Measurements from ENCODE around the gene MACC1.
"Not testable (repeated sequence)": the region's sequence is repeated elsewhere in the genome, so short reads cannot be mapped to it uniquely, and the experiment has no call there.

MACC1 gene

DNA sequence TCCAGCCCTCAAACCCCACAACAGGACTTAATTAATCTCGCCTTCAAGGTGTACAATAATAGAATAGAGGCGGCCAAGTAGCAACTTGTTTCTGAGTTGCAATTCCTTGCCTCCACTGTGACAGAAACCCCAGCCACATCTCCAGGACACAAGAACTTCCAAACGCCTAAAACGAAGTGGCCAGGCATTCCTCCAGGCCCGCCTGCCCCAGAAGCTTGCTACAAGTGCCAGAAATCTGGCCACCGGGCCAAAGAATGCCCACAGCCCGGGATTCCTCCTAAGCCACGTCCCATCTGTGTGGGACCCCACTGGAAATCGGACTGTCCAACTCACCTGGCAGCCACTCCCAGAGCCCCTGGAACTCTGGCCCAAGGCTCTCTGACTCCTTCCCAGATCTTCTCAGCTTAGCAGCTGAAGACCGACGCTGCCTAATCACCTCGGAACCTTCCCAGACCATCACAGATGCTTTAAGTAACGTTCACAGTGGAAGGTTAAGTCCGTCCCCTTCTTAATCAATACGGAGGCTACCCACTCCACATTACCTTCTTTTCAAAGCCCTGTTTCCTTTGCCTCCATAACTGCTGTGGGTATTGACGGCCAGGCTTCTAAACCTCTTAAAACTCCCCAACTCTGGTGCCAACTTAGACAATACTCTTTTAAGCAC, 94.4 kb downstream of the MACC1 start:
- DNase-seq, result not testable (repeated sequence)

DNA sequence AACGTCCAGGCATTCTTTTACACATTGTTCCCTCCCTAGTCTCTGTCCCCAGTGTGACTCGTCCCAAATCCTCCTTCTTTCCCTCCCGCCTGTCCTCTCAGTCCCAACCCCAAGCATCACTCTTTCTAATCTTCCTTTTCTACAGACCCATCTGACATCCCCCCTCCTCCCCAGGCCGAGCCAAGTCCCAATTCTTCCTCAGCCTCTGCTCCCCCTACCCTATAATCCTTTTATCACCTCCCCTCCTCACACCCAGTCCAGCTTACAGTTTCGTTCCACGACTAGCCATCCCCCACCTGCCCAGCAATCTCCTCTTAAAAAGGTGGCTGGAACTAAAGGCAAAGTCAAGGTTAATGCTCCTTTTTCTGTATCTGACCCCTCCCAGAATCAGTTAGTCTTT, 95.1 kb downstream of the MACC1 start:
- DNase-seq, result no peak

DNA sequence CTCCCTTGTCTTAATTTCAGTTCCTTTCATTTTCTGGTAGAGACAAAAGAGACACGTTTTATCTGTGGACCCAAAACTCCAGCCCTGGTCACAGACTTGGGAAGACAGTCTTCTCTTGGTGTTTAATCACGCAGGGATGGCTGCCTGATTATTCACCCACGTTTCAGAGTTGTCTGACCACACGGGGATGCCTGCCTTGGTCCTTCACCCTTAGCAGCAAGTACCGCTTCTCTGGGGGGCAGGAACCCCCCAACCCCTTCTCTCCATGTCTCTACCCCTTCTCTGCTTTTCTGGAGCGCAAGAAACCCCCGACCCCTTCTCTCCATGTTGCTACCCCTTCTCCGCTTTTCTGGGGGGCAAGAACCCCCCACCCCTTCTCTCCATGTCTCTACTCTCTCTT, 95.8 kb downstream of the MACC1 start:
- no peak for DNase-seq

DNA sequence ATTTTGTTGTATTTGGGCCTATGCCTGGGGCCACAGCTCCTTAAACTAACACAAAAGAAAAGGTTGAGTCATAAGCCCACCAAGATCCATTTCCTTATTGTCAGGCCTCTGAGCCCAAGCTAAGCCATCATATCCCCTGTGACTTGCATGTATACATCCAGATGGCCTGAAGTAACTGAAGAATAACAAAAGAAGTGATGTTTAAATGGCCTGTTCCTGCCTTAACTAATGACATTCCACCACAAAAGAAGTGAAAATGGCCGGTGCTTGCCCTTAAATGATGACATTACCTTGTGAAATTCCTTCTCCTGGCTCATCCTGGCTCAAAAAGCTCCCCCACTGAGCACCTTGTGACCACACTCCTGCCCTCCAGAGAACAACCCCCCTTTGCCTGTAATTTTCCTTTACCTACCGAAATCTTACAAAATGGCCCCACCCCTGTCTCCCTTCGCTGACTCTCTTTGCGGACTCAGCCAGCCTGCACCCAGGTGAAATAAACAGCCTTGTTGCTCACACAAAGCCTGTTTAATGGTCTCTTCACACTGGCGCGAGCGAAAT, 96.5 kb downstream of the MACC1 start:
- DNase-seq, result not testable (repeated sequence)

DNA sequence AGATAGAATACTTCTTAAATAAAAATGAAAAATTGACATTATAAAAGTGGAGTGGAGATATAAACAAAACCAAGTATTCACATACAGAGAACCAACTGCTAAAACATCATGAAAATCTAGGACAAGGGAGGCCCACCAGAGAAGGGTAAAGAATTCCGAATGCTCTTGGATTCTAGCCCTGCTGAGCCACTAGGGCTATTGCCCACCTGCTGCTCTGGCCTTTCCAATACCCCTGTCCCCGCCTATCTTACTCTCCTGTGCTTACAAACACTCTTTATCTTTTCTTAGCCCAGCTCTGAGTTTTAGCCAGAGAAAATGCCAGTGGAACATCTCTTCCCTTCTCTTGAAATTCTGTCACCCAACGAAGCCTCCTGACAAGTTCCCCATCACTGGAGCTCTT, 100.3 kb downstream of the MACC1 start:
- DNase-seq, result no peak

DNA sequence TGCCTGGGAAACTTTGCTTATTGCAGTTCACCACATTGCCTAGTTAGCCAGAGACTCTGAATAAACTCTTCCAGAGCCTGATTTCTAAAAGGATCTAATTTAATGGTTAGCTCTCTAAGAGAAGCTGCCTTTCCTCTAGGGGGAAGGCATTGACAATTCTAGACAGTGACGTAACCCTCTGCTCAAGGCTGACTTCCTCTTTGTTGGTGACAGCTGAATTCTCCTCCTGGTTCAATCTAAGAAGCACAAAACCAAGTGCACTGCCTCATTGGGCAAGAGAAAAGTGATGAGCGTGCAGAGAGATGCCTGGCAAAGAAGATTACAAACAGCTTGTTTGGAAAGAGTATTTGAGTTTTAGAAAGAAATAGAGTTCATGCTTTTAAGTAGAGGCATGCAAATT, 102.7 kb downstream of the MACC1 start:
- DNase-seq, result no peak

DNA sequence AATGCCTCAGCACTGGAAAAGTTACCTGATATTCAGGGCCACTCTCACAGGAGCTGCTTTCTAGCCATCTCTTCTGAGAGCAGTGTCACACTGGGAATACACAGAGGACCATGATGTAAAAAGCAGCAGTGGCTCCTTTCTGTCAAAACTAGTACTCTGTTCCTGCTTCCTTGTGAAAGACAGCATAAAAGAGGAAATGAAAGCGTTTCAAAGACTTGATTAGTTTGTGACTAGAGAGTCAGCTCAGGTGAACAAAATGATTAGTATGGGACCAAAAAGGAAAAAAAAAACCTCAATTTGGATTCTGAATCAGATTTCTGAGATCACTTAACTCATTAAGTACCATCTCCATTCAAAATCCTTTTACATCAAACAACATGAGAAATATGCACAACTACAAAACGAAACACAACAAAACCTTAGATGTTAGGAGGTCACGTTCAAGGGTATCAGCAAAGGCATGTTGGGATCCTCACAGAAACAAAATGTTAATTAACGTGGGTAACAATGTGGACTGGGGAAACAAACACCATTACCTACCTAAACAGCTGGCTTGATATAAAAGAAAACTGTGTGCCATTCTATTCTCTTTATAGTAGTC, 103.7 kb downstream of the MACC1 start:
- DNase-seq, result no peak

DNA sequence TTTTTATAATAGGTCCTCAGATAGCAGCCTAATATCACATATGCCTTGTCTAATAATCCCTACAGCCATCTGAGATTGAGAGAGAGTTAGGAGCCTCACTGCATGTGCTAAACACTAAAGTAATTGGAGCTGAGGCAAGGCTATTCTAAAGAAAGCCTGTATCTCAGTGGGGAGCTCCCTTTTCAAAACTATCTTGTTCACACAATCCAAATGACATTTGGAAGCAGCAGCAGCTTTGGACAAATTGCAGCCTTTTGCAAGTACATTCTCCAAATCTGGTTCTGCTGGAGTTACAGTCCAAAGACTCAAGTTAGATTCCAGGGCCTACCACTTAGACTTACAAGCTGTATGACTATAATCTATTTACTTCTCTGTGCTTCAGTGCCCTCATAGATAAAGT, 104.5 kb downstream of the MACC1 start:
- peak in 1 of 3 experiments; percentile 46 for DNase-seq

DNA sequence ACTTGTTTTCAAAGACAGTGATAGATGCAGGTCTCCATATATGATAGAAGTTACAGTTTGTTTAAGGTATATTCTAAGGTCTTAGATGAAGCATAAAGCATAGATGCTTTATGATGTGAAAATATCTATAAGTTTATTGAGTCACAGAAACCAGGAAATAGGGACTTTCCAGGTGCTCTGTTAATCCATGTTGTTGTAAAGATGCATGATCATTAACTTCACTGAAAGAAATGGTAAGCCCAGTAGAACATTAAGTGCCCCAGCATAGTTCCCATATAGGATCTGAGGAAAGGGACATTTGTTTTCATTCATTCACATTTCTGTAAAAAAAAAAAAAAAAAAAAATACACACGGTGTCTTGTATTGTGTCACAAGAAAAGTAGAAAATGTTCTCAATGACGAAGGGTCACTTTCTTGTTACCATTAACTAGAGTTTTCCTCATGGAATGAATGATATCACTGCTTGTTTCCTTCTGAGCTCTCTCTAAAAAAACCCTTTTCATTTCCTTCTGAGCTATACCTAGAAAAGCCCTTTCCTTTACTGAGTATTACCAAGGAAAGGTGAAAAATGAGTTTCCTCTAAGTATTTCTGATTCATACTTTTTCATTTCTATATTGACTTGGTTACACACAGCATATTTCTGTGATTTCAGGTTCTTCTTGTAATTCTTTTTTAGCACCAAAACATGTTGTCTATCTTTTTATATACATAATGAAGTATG, 105.2 kb downstream of the MACC1 start:
- no peak for DNase-seq

DNA sequence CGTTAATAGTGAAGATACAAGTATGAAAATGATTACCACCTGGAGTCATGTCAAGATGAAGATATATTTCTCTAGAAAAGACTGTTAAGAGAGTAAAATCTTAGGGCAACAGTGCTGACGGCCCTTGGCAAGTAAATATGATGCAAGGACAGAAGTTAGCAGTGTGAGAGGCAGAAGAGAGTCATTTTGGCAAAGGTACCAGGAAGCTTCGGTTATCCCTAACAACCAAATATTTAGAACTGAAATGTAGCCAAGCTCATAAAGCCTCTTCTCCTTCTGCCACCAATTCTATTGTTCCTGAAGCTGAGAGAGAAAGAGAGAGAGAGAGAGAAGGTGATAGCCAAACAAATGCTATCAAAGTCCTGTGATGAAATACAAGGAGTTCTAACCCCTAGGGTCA, 109.6 kb downstream of the MACC1 start:
- no peak for DNase-seq

DNA sequence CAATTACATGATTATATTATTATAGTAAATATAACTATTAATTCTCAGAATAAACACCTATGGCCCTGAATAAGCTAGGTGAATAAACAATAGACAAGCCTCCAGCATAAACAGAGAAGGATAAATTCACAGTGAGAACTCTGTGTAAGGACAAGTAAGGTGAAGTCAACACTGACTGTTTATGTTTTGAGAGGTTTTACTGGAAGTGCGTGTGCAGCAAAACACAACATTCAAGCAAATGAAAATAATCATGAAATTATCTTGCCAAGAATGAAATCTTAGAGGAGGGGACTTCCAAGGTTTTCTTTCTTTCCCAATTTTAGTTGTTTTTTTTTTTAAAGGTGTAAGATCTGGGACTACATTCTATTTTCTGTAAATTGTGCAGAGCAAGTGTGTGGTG, 112.5 kb downstream of the MACC1 start:
- no peak for DNase-seq

DNA sequence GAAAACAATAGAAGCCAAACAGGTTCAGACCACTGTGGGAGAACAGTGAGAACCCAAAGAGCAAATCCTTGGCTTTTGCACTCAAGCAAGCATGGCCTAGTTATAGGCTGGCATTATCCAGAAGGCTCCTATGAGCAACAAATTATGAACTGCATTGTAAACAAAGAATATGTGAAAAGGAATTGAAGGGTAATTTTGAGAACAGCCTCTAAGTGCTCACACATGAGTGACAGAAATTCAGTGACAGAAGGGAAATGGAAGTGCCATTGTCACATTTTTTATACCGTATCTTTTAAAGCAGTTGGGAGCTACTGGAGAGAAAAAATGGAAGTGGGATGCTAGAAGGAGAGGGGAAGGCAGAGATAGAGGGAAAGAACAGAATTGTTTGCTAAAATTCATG, 114.2 kb downstream of the MACC1 start:
- peak in 1 of 3 experiments; percentile 42 for DNase-seq

DNA sequence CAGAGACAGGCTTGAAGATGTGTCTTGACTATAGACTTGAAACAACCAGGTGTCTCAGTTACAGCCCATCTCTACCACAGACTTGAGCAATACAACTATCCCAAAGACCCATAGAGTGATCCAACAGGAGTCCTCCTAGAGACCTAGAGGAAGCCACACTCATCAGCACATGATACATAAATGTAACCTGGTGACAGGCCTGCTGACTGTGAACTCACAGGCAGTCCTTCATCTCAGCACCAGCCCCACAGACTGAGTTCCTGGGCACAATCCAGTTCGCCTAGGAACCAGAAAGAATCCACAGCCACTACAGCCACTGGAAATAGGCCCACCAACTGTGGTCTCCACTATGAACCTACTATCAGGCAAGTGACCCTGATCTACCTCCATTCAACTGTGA, 121.3 kb downstream of the MACC1 start:
- DNase-seq, result no peak

DNA sequence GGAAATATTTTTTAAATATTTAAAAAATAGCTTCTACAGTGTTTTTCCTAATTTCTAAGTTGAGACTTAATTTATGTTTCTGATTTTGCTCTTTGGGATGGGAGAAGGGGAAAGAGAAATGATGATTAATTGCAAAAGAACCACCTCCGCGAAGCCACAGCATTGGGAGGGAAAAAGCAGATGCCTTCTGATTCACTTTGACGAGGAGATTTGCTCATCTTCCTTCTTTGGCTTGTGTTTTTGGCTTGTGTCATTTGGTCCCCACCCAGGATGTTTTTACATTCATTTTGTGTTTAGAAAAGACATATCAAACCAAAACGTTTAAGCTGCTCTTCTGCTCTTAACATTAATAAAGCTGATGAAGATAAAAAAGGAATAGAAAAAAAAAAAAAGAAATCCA, 121.7 kb downstream of the MACC1 start:
- DNase-seq, result no peak

DNA sequence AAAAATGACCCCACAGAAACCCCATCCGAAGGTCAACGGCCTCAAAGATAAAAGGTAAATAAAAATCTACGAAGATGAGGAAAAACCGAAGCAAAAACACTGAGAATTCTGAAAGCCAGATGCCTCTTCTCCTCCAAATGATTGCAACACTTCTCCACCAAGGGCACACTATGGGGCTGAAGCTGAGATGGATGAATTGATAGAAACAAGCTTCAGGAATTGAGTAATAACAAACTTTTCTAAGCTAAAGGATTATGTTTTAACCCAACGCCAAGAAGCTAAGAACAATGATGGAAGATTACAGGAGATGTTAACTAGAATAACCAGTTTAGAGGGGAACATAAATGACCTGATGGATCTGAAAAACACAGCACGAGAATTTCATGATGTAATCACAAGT, 127.8 kb downstream of the MACC1 start:
- DNase-seq, result no peak

DNA sequence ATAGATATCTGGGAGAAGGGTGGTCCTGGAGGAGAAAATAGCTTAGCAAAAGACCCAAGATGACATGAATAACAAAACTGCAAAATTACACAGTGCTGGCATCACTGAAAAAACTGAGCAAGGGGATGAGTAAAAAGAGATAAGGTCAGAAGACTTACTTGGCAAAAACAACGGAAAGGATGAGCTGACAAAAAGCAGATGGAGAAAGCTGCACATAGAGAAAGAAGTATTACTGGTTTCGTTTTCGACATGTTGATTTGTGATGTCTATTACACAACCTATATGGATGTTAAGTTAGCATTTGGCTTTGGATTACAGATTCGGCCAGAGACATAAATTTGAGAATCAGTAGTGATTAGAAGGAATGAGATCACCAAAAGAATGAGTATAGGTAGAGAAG, 132.1 kb downstream of the MACC1 start:
- DNase-seq, result no peak
